Limb (tissue), 2 donors: ENCODE measurements around the gene LOX.
"Not testable (repeated sequence)": the region's sequence is repeated elsewhere in the genome, so short reads cannot be mapped to it uniquely, and the experiment has no call there.

Source experiments
- DNase-seq, 2 donors: peaks; one replicate each; pipeline ENCODE4 v3.0.0-alpha.2; 2016; ENCODE audit errors: extremely low spot score in 2 of 2

LOX gene

DNA sequence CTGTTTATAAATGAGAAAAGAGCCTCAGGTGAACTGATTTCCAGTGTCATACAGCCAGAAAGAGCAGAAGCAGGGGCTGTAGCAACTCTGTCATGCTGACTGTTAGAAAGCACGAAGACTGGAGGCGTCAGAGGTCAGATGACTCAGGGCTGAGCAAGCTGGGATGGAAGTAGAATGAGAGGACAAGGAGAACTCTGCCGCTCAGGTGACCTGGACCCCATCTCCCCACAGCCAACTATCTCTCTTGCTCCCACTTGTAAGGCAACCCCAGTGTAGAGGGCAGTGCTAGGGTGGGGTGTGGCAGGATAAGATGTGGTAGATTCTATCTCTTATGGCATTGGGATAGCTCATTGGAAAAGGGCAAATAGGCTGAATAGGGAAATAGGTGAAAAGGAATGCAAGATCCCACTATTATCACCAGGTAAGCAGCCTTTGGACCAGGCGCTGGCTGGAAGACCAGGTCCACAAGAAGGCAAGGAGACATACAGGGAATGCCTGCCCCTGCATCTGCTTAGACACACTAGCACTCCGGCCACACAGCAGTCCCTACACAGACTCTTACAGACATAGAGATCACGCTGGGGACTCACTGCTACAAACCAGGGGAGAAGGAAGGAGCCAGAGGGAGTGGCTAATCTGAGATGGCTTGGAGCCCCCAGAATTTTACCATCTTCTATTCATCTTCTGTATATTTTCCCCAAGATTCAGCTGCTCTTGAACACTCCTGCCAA lies 21.2 kb upstream of the LOX start:
- DNase-seq, result no peak

DNA sequence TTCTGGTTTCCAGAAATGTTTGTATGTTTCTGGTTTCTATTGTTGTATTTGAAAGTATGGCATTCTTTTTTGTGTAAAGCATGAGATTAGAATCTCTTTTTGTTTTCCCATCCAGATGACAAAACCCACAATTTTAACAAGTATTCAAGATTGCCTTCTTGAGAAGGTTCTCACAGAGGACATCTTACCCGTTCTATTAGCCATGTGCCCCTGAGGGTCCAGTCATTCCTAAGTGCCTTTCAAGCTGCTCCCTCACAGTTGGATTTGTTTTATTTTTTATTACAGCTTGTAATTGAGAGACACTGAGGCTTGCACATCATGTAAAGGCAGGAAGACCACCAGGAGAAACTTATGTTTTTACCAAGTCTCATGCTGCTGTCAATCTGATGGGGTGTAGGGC lies 19.3 kb upstream of the LOX start:
- no peak for DNase-seq

DNA sequence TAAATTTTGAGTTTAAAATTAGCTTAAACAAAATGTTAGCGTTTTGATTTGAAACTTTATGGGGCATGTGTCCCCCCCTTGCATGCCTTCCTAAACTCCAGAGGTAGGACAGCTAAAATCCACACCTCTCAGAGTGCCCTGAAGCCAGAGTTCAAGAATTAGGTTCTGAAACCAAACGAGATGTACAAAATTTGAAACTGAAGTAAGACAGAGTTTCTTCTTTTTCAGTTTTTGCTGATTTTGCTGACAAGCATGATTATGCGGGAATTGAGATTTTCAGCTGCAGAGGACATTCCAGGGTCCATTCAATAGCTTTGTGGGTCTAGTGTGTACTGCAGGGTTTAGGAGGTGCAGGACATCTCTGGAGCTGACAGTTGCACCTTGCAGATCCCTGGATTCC lies 17.1 kb upstream of the LOX start:
- DNase-seq, result no peak

DNA sequence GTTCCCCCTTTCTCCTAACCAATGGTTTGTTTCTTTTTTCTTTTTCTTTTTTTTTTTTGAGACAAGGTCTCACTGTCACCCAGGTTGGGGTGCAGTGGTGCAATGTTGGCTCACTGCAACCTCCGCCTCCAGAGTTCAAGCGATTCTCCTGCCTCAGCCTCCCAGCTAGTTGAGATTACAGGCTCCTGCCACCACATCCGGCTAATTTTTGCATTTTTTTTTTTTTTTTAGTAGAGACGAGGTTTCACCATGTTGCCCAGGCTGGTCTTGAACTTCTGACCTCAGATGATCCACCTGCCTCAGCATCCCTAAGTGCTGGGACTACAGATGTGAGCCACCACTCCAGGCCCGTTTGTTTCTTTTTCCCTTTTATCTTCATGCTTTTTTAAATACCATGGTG lies 16.2 kb upstream of the LOX start:
- DNase-seq, result not testable (repeated sequence)

DNA sequence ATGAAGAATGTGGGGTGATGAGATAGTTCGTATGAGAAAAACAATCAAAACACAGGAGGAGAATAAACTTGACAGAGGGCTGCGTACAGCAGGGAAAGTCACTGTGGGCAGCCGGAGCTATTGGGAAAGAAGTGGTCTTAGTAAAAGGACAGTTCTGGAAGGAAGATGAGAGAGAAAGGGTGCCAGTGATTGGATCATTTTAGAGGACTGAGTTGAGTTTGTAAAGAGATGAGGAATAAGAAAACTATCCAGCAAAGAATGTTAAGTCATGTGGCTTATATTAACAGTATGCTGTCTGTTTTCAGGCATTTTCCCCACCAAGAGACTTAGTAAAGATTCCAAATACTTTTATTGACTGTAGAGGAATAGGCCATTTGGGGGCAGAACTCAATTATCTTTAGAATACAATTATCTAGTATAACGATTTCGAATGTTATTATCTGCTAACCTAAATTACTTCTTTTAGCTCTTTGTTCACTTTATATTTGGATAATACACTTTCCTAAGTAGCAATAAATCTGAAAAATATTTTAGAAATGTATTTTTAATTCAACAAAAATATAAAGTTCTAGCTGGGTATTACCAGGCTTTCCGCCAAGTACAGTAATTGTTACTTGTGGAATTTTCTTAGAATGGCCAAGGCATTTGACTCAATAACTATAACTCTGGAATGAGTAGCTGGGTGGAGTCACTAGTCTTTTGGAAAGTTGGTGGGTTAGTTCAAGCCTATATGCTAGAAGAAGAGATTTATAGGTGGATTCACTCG lies 15.5 kb upstream of the LOX start:
- DNase-seq, result peak in 1 of 2 donors; percentile 48

DNA sequence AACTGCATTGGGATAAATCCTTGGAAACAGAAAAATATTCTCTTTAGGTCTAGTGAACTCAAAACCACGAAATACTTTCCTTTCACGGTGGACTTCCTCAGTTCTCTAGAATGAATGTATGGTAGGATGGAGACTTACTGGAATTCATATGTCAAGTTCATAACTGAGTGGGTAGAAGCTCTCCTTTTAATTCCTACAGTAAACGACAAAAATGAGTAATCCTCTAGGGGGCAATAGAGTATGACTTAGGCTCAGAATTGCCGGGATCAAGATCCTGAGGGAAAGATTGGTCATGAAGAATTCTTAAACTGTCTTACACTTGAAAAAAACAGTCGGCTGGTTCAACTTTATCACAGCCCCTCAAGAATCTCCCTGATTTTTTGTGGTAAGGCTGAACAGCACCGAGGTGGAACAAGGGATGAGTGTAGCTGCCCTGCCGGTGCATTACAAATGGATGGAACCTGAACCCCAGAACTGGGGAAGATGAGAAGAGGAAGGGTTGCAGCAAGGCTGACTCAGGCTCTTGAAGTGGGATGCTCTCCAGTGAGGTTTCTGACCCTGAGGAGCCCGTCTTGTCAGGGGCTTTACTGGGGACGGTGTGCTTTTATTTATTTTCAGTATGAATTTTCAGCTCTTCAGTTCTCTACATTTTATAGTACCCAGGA lies 14.0 kb upstream of the LOX start:
- DNase-seq, result no peak

DNA sequence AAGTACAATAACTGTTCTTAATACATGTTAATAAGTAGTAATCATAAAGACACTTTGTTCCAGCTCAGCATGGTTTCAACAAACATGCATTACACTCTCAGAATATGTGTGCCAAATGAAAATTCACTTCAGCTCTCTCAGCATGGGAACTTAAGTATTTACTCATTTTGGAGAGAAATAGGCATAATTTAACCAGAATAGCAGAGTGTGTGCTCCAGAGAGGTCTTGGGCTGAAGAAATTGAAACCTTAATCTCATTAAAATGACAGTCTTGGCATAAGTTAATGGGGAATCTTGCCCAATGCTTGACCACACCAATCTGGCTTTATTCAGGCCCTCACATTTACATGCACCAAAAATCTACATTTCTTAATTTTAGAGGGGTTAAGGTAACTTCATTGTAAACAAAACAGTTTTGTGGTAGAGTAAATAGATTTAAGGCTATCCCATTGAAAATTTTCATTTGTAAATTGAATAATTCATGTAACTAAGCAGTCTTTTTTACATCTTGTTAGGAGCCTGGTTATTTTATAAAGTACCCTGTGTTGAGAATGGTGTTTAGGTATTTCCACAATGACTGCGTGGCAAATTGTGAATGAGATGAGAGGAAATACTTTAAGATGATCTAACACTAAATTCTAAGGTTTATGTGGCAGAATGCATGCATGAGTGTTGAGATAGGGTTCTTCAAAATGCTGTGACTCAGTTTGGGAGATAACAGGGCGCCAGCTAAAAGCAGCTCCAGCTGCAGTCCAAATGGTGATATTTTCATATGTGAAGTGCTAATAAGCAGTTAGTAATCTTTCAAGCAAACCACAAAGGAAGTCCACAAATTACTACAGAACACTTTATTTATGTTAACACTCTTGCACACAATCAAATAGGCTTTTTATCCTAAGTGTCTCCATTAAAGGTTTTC lies 11.3 kb upstream of the LOX start:
- no peak for DNase-seq

DNA sequence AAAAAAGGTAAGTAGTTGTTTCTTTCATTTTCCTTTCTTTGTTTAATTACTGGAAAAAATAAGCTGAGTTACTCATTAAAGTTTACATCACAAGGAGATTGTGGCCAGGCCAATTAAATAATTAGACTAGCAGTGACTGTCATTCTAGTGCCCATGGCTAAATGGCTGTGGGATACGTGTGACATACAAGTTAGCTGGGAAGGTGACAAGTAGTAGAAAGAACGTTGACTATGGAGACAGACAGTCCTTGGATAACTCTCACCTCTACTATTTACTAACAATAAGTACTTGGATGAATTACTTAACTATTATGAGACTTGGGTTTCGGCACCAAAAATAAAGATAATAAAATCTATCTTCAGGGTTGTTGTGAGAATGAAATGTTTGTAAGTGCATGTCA lies 7.0 kb upstream of the LOX start:
- DNase-seq, result no peak

DNA sequence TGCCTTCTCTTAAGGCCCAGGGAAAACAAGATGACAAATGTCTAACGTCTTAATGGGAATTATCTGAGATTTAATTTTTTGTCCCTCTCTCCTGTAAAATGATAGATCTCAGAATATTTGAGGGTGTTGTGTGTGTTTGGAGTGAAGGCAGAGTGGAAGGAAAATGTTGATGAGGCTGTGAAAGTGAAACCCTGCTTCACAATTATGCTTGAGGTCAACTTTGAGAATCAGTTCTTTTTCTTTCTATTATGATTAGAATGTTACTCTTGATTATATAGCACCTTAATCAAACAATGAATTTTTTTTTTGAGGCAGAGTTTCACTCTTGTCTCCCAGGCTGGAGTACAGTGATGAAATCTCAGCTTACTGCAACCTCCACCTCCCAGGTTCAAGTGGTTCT lies 5.5 kb upstream of the LOX start:
- no peak for DNase-seq

DNA sequence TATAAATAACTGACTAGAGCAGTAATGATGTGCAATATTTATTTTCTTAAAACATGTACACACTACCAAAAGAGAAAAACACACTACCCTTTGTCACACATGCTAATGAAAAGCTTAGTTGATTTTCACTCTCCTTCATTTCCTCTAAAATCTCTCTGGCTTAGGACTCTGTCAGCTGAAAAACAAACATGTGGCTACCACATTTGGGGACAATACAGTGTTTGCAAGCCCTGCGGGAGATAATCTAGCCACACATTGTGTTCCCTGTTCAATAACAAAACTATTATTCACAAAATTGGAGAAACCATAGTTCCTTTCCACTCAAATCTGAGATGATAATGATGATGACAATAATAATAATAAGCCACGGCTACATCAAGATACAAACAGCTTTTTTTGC lies 3.5 kb upstream of the LOX start:
- DNase-seq, result no peak

DNA sequence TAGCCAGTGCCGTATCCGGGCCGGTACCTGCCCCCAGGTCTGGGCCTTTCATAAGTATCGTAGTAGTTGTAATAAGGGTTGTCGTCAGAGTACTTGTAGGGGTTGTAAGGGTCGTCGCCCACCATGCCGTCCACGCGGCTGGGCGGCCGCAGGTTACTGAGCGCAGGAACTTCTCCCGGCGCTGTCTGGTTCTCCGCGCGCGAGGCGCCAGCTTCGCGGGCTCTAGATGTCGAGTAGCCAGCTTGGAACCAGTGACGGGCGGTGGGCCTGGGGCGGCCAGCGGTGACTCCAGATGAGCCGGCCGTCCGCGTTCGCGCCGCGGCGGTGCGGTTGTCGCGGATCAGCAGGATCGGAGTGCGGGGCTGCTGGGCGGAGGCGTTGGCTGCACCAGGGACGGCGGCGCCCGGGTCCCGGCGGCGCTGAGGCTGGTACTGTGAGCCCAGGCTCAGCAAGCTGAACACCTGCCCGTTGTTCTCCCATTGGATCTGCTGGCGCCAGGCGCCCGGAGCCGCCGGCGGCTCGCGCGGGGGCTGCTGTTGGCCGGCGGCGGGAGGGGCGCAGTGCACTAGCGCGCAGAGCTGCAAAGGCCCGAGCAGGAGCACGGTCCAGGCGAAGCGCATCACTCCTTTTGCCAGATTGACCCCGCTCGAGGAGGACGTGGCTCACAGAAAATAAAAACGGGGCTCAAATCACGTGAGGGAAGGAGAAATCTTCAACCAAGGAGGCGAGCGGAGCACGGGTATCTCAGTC lies 518 bp downstream of the LOX start:
- peak in 1 of 2 donors; percentile 73 for DNase-seq

DNA sequence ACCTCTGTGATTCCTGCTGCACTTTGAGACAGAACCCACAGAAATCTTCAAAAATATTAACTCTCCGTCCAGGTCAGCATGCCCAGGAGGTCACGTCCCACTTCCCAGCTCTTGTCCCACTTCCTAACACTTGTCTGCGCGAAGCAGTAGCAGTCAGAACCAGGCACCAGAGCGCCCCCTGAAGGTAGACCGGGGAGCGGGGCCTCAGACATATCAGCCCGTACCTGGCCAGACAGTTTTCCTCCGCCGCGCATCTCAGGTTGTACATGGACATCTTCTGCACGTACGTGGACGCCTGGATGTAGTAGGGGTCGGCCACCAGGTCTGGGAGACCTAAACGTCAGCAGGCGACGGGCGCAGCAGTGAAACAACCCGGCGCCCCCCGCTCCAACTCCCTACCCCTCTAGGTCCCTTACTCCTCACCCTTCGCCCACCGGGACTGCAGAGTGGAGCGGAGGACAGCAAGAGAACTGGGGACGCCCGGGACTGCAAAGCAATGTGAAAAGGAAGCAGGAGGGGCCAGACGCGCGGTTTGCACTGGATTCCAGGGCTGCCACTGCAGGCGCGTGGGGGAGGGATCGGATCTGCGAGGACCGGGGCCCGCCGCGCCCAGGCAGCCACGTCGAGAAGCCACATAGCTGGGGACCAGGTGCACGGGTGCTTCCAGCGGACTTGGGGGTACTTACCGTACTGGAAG lies 1.2 kb downstream of the LOX start:
- peak; percentile 80 to 91 for DNase-seq

DNA sequence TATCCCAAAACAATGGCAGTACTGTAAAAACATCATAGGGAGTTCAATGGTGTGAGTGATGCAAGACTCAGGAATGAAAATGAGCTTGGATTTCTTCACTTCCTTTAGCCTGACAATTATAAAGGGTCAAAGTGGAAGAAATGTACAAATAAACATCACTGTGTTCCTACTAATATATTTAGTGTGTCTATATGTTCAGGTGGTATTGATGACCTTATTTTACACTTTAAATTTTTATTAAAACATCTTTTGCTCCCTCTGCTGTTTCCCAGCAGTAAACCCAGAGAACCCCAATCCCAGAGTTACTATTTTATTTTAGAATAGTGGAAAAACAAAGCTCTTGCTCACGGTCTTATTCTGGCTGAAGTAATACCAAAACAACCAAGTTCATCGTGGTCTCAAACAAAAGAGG lies 2.0 kb downstream of the LOX start:
- no peak for DNase-seq

DNA sequence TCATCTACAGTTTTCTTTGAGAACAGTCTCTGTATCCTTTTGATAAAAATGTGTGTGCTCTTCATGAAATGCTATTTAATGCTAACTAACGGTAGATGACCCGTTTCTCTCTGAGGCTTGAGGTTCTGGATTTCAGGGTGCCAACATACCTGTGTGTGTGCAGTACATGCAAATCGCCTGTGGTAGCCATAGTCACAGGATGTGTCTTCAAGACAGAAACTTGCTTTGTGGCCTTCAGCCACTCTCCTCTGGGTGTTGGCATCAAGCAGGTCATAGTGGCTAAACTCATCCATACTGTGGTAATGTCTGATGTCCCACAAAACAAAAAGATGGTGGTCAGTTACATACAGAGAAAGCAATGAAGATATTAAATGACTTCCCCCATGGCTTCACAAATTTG lies 4.2 kb downstream of the LOX start:
- DNase-seq, result no peak

DNA sequence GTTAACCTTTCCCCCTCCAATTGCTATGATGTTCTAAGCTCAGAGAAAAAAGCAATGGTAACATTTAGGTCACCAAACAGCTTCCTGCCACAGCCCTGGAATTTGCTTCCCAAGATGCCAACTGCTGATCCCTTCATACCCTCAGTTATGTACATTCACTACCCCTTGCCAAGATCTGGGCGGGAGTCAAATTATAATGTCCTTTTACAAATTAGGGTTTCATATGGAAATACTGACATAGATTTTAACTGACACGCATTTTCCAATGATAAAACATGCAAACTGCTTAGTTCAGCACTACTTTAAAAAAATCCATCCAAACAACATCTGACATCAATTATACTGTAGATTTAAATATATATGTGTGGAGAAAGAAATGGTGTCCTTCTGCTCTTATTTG lies 5.0 kb downstream of the LOX start:
- DNase-seq, result peak in 1 of 2 donors; percentile 44

DNA sequence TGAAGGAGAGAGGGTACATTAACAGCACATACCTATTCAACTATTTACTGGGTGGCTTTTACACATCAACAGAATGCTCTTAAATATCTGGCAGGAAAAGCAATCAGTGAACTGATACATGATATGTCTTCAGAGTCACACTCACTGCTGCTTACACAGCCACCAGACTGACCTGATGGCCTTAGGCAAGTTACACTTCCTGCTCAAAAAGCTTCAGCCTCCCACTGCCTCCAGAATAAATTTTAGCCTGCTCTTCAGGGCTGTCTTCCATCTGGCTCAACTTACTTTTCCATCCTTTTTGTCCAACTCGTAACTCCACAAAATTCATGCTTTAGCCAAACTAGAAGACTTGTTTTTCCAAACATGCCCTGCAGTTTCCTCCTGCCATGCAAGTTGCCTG lies 10.7 kb downstream of the LOX start:
- no peak for DNase-seq

DNA sequence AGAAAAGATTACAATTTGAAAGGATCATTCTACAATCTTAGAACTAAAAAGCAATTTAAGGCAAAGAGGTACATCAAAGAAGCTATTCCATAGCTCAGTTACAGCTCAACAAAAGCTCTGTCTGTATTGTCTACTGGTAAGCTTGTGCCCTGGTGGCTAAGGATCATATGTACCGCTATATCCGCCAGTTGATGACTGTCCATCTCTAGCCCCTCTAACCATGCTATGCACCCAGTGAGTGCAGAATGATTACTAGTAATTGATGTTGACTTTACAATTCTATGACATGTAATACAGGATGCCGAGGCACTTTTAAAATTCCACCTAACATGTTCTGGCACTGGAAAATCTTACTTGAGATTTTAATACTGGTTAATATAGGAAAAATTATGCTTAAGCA lies 13.1 kb downstream of the LOX start:
- DNase-seq, result no peak

DNA sequence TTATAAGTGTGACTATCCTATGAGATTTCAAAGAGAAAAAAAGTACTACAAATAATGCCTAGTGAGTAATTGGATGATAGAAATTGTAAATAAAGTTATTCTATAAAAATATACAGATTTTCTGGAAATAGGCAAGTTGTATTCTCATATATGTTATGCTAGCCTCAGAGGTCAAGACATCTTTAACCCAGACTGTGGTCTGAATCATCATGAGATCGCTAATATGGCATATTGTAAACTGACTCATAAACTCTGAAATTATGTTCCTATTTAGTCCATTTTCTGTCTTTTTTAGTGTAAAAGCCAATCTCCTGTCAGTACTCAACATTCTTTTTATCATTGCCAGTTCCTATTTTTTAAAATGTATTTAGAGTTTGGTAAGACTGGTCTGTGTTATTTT lies 14.2 kb downstream of the LOX start:
- no peak for DNase-seq

DNA sequence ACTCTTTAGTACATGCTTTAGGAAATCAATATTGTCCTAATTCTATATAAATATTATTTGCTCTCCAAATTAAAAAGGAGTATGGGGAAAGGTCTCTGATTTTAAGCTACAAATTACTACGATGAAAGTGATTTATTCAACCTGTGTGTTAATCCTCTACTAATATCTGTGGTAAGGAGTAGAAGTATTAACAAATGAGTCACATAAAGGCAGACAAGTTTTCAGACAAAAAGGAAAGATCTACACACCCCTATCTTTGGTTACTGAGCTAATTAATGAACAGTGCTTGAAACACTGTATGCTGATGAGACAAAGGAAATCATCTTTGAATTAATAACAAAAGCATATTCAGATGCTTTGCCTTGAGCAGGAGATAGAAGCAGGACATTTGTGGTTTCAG lies 15.9 kb downstream of the LOX start:
- no peak for DNase-seq

DNA sequence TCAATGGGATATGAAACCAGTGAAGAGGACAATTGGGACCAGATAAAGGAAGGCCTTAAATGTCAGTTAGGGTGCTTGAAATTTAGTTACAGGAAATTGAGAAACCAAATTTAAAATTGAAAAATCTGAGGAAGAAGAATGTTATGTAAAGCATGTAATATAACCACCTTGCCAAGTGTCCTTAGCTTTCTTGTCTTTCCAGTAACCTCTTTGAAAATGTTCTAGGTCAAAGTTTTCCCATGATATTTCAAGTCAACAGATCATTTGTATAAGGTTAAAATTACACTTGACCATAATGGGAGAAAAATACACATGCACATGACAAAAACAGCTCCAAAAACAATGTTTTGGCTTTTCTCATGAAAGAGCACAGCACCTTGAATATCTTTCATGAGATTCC lies 21.1 kb downstream of the LOX start:
- no peak for DNase-seq
